Vagina (tissue), 2 donors: ENCODE results near the gene DEFB132. TPM values are rescaled to one million over a fixed set of nuclear protein-coding genes. Genes with fewer than 3 reads are reported as not detected.
"Not testable (repeated sequence)": the region's sequence is repeated elsewhere in the genome, so short reads cannot be mapped to it uniquely, and the experiment has no call there.

Source experiments
- DNase-seq, 2 donors: peaks; one replicate each; pipeline ENCODE4 v3.0.0-alpha.2; 2017; ENCODE audit errors: extremely low spot score in 2 of 2
- H3K27ac ChIP-seq: fragments of 200-600 bp; sonication (generic); one replicate; pipeline ENCODE4 v1.5.1; 2019
- H3K27me3 ChIP-seq: fragments of 200-600 bp; sonication (generic); one replicate; pipeline ENCODE4 v1.5.1; 2019
- H3K36me3 ChIP-seq, 2 donors: fragments of 200-600 bp; sonication (generic); one replicate each; pipeline ENCODE4 v1.5.1; 2017 to 2019
- H3K4me1 ChIP-seq: fragments of 200-600 bp; sonication (generic); one replicate; pipeline ENCODE4 v1.5.1; 2019
- H3K4me3 ChIP-seq, 2 donors: fragments of 200-600 bp; sonication (generic); 1 replicate in 1 of 2; 2 replicates in 1 of 2; pipeline ENCODE4 v1.5.1; 2016 to 2019
- H3K9me3 ChIP-seq: fragments of 200-600 bp; sonication (generic); one replicate; pipeline ENCODE4 v1.5.1; 2019
- POLR2A ChIP-seq, 2 donors: fragments of 450-650 bp; IDR thresholded peaks; one replicate each; pipeline ENCODE4 v1.6.1; 2017; ENCODE audit warnings: antibody characterized with exemption in 2 of 2, mild to moderate bottlenecking in 2 of 2, moderate library complexity in 2 of 2
- POLR2AphosphoS5 ChIP-seq, 2 donors: sonication (generic); formaldehyde crosslinking; IDR thresholded peaks; one replicate each; pipeline ENCODE4 v1.9.0; 2017; ENCODE audit warnings: antibody characterized with exemption in 2 of 2, mild to moderate bottlenecking in 2 of 2, low read depth in 1 of 2; ENCODE audit not compliant: insufficient read depth in 1 of 2
- intact Hi-C: fragments of 100-400 bp; cut with DNase I; formaldehyde crosslinking; loops from one replicate; pipeline ENCODE4 v1.15.1; 2023
- total RNA-seq: library from RNA; depleted of rRNA; stranded (reverse); fragments of >200 nt; gene quantifications from one replicate; pipeline ENCODE4 v1.2.3, GENCODE V29; 2016
- TF ChIP-seq, protein P1 (sequence below), 3 experiments: fragments of 450-650 bp in 2 of 3; fragments of 200-600 bp in 1 of 3; sonication (generic) in 1 of 3; IDR thresholded peaks; one replicate each; pipeline ENCODE4 v1.5.1; 2017 to 2019; ENCODE audit warnings: antibody characterized with exemption in 3 of 3, mild to moderate bottlenecking in 2 of 3, moderate library complexity in 2 of 3

The DEFB132 gene
- total RNA-seq, 1 donor from 2014 or later = not detected

DNA sequence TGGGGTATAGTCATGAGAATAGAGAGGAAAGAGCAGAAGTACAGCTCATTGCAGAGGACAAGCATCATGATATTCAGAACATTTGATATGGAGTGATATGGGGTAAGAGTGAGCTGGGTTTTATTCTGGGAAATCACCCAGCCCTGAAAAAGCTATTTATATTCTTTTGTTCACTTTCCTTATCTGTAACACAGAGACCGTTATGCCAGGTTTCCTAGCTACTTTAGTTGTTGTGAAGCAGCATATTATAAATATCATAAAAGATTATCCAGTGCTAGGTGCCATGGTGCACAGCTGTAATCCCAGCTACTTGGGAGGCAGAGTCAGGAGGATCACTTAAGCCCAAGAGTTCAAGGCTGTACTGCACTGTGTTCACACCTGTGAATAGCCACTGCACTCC is 40.3 kb upstream of the DEFB132 start:
- no peak overlapping the region for H3K27ac ChIP-seq
- DNase-seq = no peak
- intact Hi-C loops = no loop called here
- TF ChIP-seq POLR2A (IDR thresholded peaks at IDR 0.05) (no peak), POLR2AphosphoS5 (IDR thresholded peaks at IDR 0.05; ENCODE audit: insufficient read depth in 1 of 2, low read depth in 1 of 2) (no peak)
- TF ChIP-seq, protein P1, sequence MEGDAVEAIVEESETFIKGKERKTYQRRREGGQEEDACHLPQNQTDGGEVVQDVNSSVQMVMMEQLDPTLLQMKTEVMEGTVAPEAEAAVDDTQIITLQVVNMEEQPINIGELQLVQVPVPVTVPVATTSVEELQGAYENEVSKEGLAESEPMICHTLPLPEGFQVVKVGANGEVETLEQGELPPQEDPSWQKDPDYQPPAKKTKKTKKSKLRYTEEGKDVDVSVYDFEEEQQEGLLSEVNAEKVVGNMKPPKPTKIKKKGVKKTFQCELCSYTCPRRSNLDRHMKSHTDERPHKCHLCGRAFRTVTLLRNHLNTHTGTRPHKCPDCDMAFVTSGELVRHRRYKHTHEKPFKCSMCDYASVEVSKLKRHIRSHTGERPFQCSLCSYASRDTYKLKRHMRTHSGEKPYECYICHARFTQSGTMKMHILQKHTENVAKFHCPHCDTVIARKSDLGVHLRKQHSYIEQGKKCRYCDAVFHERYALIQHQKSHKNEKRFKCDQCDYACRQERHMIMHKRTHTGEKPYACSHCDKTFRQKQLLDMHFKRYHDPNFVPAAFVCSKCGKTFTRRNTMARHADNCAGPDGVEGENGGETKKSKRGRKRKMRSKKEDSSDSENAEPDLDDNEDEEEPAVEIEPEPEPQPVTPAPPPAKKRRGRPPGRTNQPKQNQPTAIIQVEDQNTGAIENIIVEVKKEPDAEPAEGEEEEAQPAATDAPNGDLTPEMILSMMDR (IDR thresholded peaks at IDR 0.05) = no peak
- no peaks in the 10 kb centered on the region for H3K27me3 ChIP-seq
- H3K4me3 ChIP-seq = no peak overlapping the region
- H3K36me3 ChIP-seq = no peaks in the 10 kb centered on the region
- H3K9me3 ChIP-seq = no peaks in the 10 kb centered on the region
- no peaks in the 10 kb centered on the region for H3K4me1 ChIP-seq

GRCh38 chr20:219290-220115 is 38.0 kb upstream of the DEFB132 start:
- no peaks in the 10 kb centered on the region for H3K36me3 ChIP-seq
- no peak overlapping the region for H3K27ac ChIP-seq
- DNase-seq = no peak
- no peaks in the 10 kb centered on the region for H3K4me1 ChIP-seq
- no peak overlapping the region for H3K4me3 ChIP-seq
- no peaks in the 10 kb centered on the region for H3K9me3 ChIP-seq
- H3K27me3 ChIP-seq = no peaks in the 10 kb centered on the region
- intact Hi-C loops = no loop called here
- TF ChIP-seq POLR2A (IDR thresholded peaks at IDR 0.05) (no peak), POLR2AphosphoS5 (IDR thresholded peaks at IDR 0.05; ENCODE audit: insufficient read depth in 1 of 2, low read depth in 1 of 2) (no peak)
- TF ChIP-seq, protein P1 (IDR thresholded peaks at IDR 0.05) = no peak

- Histone ChIP-seq H3K27me3 (no peaks in the 10 kb centered on the region), H3K9me3 (no peaks in the 10 kb centered on the region)
These were observed 36.2 kb upstream of the DEFB132 start for GRCh38 chr20:221258-221830.

GRCh38 chr20:225879-226278 is 31.6 kb upstream of the DEFB132 start:
- H3K4me1 ChIP-seq, intact Hi-C loops, H3K9me3 ChIP-seq, H3K4me3 ChIP-seq, DNase-seq, H3K27ac ChIP-seq, H3K27me3 ChIP-seq, H3K36me3 ChIP-seq: not testable (repeated sequence)

More at GRCh38 chr20:221258-221830, 36.2 kb upstream of the DEFB132 start:
- H3K36me3 ChIP-seq = no peaks in the 10 kb centered on the region
- TF ChIP-seq POLR2AphosphoS5 (IDR thresholded peaks at IDR 0.05; ENCODE audit: insufficient read depth in 1 of 2, low read depth in 1 of 2) (no peak), POLR2A (IDR thresholded peaks at IDR 0.05) (no peak)
- TF ChIP-seq, protein P1 (IDR thresholded peaks at IDR 0.05) = no peak
- no peak overlapping the region for H3K27ac ChIP-seq
- DNase-seq = no peak
- intact Hi-C loops = no loop called here
- H3K4me3 ChIP-seq = no peak overlapping the region
- H3K4me1 ChIP-seq = no peaks in the 10 kb centered on the region

- H3K27me3 ChIP-seq = no peaks in the 10 kb centered on the region
- H3K27ac ChIP-seq = no peak within 1 kb of the TSS
- intact Hi-C loops = no loop called here
- DNase-seq = no peak
- H3K36me3 ChIP-seq = no peaks in the 10 kb centered on the region
- H3K4me3 ChIP-seq = no peak within 1 kb of the TSS
- no peaks in the 10 kb centered on the region for H3K4me1 ChIP-seq
- no peak for TF ChIP-seq POLR2AphosphoS5 (IDR thresholded peaks at IDR 0.05; ENCODE audit: insufficient read depth in 1 of 2, low read depth in 1 of 2)
- TF ChIP-seq, protein P1 (IDR thresholded peaks at IDR 0.05) = no peak
- TF ChIP-seq POLR2A (IDR thresholded peaks at IDR 0.05) = no peak
- no peaks in the 10 kb centered on the region for H3K9me3 ChIP-seq
These were observed 30.6 kb upstream of the DEFB132 start, which contains the start of gene DEFB129 for GRCh38 chr20:226958-227357. Gene DEFB129, plus strand, starts transcription at chr20:227258. Its CDS starts 31 bp downstream, at chr20:227289.
